Lower leg skin (tissue), 3 donors: ENCODE results near the gene BCO1.

Experiments used
- CTCF ChIP-seq, 3 donors: fragments of 450-650 bp; IDR thresholded peaks; one replicate each; pipeline ENCODE4 v1.5.1; 2016; ENCODE audit warnings: antibody characterized with exemption in 3 of 3, mild to moderate bottlenecking in 3 of 3, moderate library complexity in 2 of 3
- POLR2A ChIP-seq, 2 donors: fragments of 450-650 bp; IDR thresholded peaks; one replicate each; pipeline ENCODE4 v1.6.1; 2016 to 2017; ENCODE audit warnings: antibody characterized with exemption in 2 of 2, mild to moderate bottlenecking in 1 of 2, moderate library complexity in 1 of 2

DNA sequence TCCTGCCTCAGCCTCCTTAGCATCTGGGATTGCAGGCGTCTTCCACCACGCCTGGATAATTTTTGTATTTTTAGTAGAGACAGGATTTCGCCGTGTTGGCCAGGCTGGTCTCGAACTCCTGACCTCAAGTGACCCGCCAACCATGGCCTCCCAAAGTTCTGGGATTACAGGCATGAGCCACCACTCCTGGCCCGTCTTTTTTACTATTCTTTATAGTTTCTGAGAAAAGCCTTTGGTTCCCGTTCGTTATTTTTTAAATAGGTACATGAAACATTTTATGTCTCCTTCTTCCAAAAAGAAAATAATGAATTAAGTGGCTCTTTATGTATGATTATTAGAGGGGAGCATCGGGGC is 570 bp upstream of the BCO1 start:
- TF ChIP-seq CTCF (IDR thresholded peaks at IDR 0.05) = no peak
- TF ChIP-seq POLR2A (IDR thresholded peaks at IDR 0.05) = no peak
